Measurements from ENCODE around the gene ADGRA1. TPM values are rescaled to one million over a fixed set of nuclear protein-coding genes. Genes with fewer than 3 reads are reported as not detected.

Gene ADGRA1
- total and polyA plus RNA-seq, 2 of the 8 experiments (the other 6 are each of a cell fraction or from before 2014, with no cell fraction given): 0.17 to 0.21 TPM

DNA sequence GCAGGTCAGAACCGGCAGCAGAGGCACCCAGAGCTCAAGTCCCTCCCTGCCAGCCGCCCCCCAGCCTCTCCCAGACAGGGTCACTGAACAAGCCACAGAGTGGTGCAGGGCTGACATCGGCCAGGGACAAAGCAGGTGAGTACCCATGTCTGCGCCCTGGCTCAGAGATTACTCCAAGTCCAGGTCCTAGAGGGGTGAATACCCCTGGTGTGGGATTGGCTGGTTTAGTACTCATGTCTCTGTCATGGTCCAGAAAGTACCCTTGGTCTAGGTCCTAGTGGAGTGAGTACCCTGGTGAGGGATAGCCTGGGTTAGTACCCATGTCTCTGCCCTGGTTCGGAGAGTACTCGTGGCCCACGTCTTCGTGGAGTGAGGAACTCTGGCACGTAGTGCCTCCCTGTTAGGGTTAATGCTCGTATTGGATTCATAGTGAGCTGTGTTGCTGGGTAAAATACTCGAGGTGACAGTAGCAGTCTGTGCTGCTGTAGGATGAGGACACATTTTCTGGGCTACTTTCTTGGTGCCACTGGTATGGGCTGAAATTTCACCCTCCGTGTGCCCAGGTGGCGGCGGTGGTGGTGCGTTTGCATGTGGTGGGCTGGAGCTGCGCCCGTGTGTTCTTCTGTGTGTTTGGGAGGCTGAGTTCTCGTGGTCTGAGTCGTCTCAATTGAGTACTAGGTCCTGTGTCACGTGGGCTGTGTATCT is 46.8 kb downstream of the ADGRA1 start:
- Histone ChIP-seq H2BK20ac (ENCODE audit: low read length) (0 out of 2 replicates have a peak overlapping the region, but pooled peaks have one; percentile 32), H2AK5ac (ENCODE audit: low read depth, low read length) (no peak overlapping the region), H3K79me1 (ENCODE audit: low read depth, low read length) (no peaks in the 10 kb centered on the region), H4K5ac (ENCODE audit: insufficient read length, low read depth, low read length) (no peak overlapping the region), H3K36me3 (ENCODE audit: control insufficient read depth in 2 of 4, insufficient read depth in 4 of 4, low read length in 3 of 4) (no peaks in the 10 kb centered on the region), H2BK12ac (ENCODE audit: low read depth, low read length) (0 out of 2 replicates have a peak overlapping the region, but pooled peaks have one; percentile 7), H3K4me1 (replicated peaks in 1 of 4; ENCODE audit: control insufficient read depth in 3 of 4, insufficient read depth in 4 of 4, low read length in 3 of 4) (no peaks in the 10 kb centered on the region; a peak in 2 of 7 replicates), H3K9me3 (ENCODE audit: insufficient read depth in 2 of 2, low read depth in 1 of 2, low read length in 1 of 2) (no peaks in the 10 kb centered on the region), H2BK120ac (replicated peaks; ENCODE audit: low read depth, low read length) (no peak overlapping the region), H3K56ac (replicated peaks; ENCODE audit: insufficient read length, low read depth, low read length) (no peak overlapping the region), H3K4ac (replicated peaks; ENCODE audit: insufficient read length, low read depth, low read length) (no peak overlapping the region), H3K14ac (ENCODE audit: insufficient read length) (no peak overlapping the region), H3K4me2 (ENCODE audit: insufficient read depth in 1 of 2, low read depth in 2 of 2, low read length in 2 of 2) (no peak overlapping the region), H3K23ac (ENCODE audit: insufficient read length) (no peak overlapping the region), H2BK15ac (ENCODE audit: low read length) (no peak overlapping the region; the same call in 1 of the 2 replicates), H3K27ac (ENCODE audit: low read depth, low read length) (no peak overlapping the region), H4K91ac (replicated peaks; ENCODE audit: insufficient read length, low read length) (no peak overlapping the region), H3K18ac (ENCODE audit: extremely low read depth, low read length) (no peak overlapping the region), H4K20me1 (replicated peaks in 1 of 2; ENCODE audit: control insufficient read depth in 1 of 2, insufficient read depth in 2 of 2, low read length in 2 of 2) (peaks cover 0 to 8% of the 10 kb centered on the region in 2 experiments), H3K4me3 (ENCODE audit: extremely low read depth in 1 of 4, insufficient read depth in 2 of 4, low read depth in 3 of 4, low read length in 4 of 4) (no peak overlapping the region), H3K27me3 (replicated peaks in 1 of 4; ENCODE audit: control insufficient read depth in 3 of 4, extremely low read depth in 1 of 4, insufficient read depth in 3 of 4, low read length in 3 of 4) (no peaks in the 10 kb centered on the region), H3K23me2 (ENCODE audit: low read depth, low read length) (0 out of 2 replicates have a peak, but pooled peaks cover 4% of the 10 kb centered on the region), H2AFZ (ENCODE audit: low read length) (no peak overlapping the region), H4K8ac (ENCODE audit: extremely low read depth, insufficient read depth, low read length) (no peak overlapping the region), H3K79me2 (ENCODE audit: control insufficient read depth in 1 of 2, insufficient read depth in 2 of 2, low read length in 2 of 2) (no peaks in the 10 kb centered on the region), H3K9ac (replicated peaks in 1 of 4; ENCODE audit: extremely low read depth in 1 of 4, low read depth in 3 of 4, low read length in 3 of 4) (no peak overlapping the region), H2BK5ac (ENCODE audit: low read depth, low read length) (no peak overlapping the region)
- DNase-seq (ENCODE audit: low read depth in 1 of 2, low spot score in 2 of 2): peak in 1 of 2 experiments; percentile 49
- no peak for TF ChIP-seq ASH2L (IDR thresholded peaks at IDR 0.05; ENCODE audit: low read length)
- CTCF ChIA-PET (ENCODE audit: partially characterized antibody): interaction anchor here (0.7 to 4.7 kb wide), 2 partner anchors 10 to 196 kb away, joined by 3 to 23 read pairs; no protein-coding TSS in a partner anchor
- no peak for FAIRE-seq
- 92% methylated on average over 20 of the region's 20 CpGs; no CpG with 5 or more reads in 1 of the 2 experiments for WGBS, 2 experiments (ENCODE audit: extremely low coverage in 1 of 2, insufficient coverage in 1 of 2, insufficient read length in 1 of 2, insufficient replicate concordance in 2 of 2, low coverage in 1 of 2, low lambda C conversion rate in 2 of 2, missing lambda C conversion rate in 1 of 2)
- POLR2A ChIA-PET (ENCODE audit: partially characterized antibody): no interaction called here
